DOHH2 (cell line): Measurements from ENCODE around the gene PNPLA5.
A peak's percentile ranks its signal among the peaks of the same experiment; 100 is the strongest.

Experiments
- CTCF ChIP-seq: fragments of 200-600 bp; sonication (generic); IDR thresholded peaks from one replicate; pipeline ENCODE4 v1.5.1; 2014; ENCODE audit warnings: antibody characterized with exemption, mild to moderate bottlenecking, low read depth, low read length; ENCODE audit not compliant: poor library complexity, severe bottlenecking
- EZH2phosphoT487 ChIP-seq: fragments of 200-600 bp; sonication (generic); IDR thresholded peaks from 2 replicates; pipeline ENCODE4 v1.6.1; 2017; ENCODE audit warnings: borderline replicate concordance, mild to moderate bottlenecking, antibody characterized with exemption, low read length, moderate library complexity, mixed read lengths

GRCh38 chr22:43883012-43883661 lies 8.7 kb downstream of the PNPLA5 start:
- TF ChIP-seq CTCF, result peak; percentile 95
- no peak for TF ChIP-seq EZH2phosphoT487
